Nephron (organoid): ENCODE data around the gene TPPP3.
A peak's percentile ranks its signal among the peaks of the same experiment; 100 is the strongest.

ENCODE experiments used
- H3K27ac Mint-ChIP-seq, 3 experiments: 2 replicates each; pipeline ENCODE4 v1.8.0; 2020; ENCODE audit warnings: mixed read lengths in 3 of 3, mild to moderate bottlenecking in 2 of 3, moderate library complexity in 1 of 3
- H3K27me3 Mint-ChIP-seq: 2 replicates; pipeline ENCODE4 v1.8.0; 2021; ENCODE audit warnings: low read depth, mild to moderate bottlenecking, moderate library complexity, mixed read lengths
- H3K36me3 Mint-ChIP-seq: 2 replicates; pipeline ENCODE4 v1.8.0; 2020; ENCODE audit warnings: low read depth, mixed read lengths
- H3K4me1 Mint-ChIP-seq: 2 replicates; pipeline ENCODE4 v1.8.0; 2020; ENCODE audit warnings: mixed read lengths
- H3K4me3 Mint-ChIP-seq, 3 experiments: 2 replicates each; pipeline ENCODE4 v1.8.0; 2020; ENCODE audit warnings: mild to moderate bottlenecking in 3 of 3, mixed read lengths in 3 of 3, moderate library complexity in 2 of 3
- H3K9me3 Mint-ChIP-seq: 2 replicates; pipeline ENCODE4 v1.8.0; 2020; ENCODE audit warnings: mixed read lengths
- CTCF ChIP-seq, 3 experiments: fragments of 200-600 bp; sonication (generic); IDR thresholded peaks; one replicate each; pipeline ENCODE4 v1.5.0; 2021; ENCODE audit warnings: antibody characterized with exemption in 3 of 3; ENCODE audit not compliant: unreplicated experiment in 3 of 3

TPPP3 gene

GRCh38 chr16:67438098-67438791, 44.9 kb upstream of the TPPP3 start:
- H3K27me3 Mint-ChIP-seq = no peaks in the 10 kb centered on the region
- no peak for TF ChIP-seq CTCF (IDR thresholded peaks at IDR 0.05; ENCODE audit: unreplicated experiment in 3 of 3)
- no peak overlapping the region for H3K4me3 Mint-ChIP-seq
- H3K9me3 Mint-ChIP-seq = no peaks in the 10 kb centered on the region
- peaks cover 25% of the 10 kb centered on the region for H3K36me3 Mint-ChIP-seq
- H3K27ac Mint-ChIP-seq = peak overlapping the region in 1 of 3 experiments; percentile 37
- peaks cover 26% of the 10 kb centered on the region for H3K4me1 Mint-ChIP-seq

DNA sequence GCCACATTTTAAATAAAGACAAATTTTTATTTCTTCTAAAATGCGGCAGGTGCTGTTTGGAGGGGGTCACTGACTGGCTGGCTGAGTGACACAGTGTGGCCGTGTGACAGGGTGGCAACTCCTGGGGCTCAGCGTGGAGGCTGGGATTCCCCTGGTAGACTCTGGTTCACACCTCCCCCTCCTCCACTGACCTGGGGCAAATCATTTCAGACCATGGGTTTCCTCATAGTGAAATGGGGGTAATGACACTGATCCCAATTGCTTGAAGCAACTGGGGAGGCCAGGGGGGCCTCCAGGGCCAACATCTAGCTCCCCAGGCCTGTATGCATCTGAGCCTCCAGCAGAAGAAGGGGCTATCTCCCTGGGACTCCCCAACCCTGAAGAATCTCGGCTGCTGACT, 44.2 kb upstream of the TPPP3 start:
- peaks cover 24% of the 10 kb centered on the region for H3K36me3 Mint-ChIP-seq

DNA sequence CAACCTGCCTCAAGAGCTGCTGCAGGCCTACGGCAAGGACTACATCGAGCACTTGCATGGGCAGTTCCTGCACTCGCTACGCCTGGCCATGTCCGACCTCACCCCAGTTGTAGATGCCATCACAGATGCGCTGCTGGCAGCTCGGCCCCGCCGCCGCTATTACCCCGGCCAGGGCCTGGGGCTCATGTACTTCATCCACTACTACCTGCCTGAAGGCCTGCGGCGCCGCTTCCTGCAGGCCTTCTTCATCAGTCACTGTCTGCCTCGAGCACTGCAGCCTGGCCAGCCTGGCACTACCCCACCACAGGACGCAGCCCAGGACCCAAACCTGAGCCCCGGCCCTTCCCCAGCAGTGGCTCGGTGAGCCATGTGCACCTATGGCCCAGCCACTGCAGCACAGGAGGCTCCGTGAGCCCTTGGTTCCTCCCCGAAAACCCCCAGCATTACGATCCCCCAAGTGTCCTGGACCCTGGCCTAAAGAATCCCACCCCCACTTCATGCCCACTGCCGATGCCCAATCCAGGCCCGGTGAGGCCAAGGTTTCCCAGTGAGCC, 43.4 kb upstream of the TPPP3 start:
- Mint-ChIP-seq H3K27ac (no peak overlapping the region), H3K36me3 (peaks cover 22% of the 10 kb centered on the region), H3K9me3 (no peaks in the 10 kb centered on the region), H3K4me3 (no peak overlapping the region), H3K4me1 (peaks cover 26% of the 10 kb centered on the region), H3K27me3 (peaks cover 5% of the 10 kb centered on the region)
- TF ChIP-seq CTCF (IDR thresholded peaks at IDR 0.05; ENCODE audit: unreplicated experiment in 3 of 3) = no peak

More for the DNA sequence above, 44.2 kb upstream of the TPPP3 start:
- Mint-ChIP-seq H3K4me3 (no peak overlapping the region), H3K4me1 (peaks cover 26% of the 10 kb centered on the region), H3K9me3 (no peaks in the 10 kb centered on the region), H3K27ac (no peak overlapping the region), H3K27me3 (peaks cover under 1% of the 10 kb centered on the region)
- no peak for TF ChIP-seq CTCF (IDR thresholded peaks at IDR 0.05; ENCODE audit: unreplicated experiment in 3 of 3)

GRCh38 chr16:67435758-67436164, 42.5 kb upstream of the TPPP3 start:
- no peaks in the 10 kb centered on the region for H3K9me3 Mint-ChIP-seq
- TF ChIP-seq CTCF (IDR thresholded peaks at IDR 0.05; ENCODE audit: unreplicated experiment in 3 of 3) = no peak
- no peak overlapping the region for H3K27ac Mint-ChIP-seq
- H3K4me1 Mint-ChIP-seq = peaks cover 20% of the 10 kb centered on the region
- H3K27me3 Mint-ChIP-seq = peaks cover 5% of the 10 kb centered on the region
- peaks cover 20% of the 10 kb centered on the region for H3K36me3 Mint-ChIP-seq
- H3K4me3 Mint-ChIP-seq = no peak overlapping the region

- peak overlapping the region; percentile 53 to 76 (median 61) for H3K27ac Mint-ChIP-seq
- H3K4me3 Mint-ChIP-seq = peak overlapping the region in 2 of 3 experiments; percentile 58 to 71
- no peak for TF ChIP-seq CTCF (IDR thresholded peaks at IDR 0.05; ENCODE audit: unreplicated experiment in 3 of 3)
- peaks cover 20% of the 10 kb centered on the region for H3K4me1 Mint-ChIP-seq
- H3K27me3 Mint-ChIP-seq = peaks cover 25% of the 10 kb centered on the region
- H3K9me3 Mint-ChIP-seq = no peaks in the 10 kb centered on the region
- H3K36me3 Mint-ChIP-seq = peaks cover 12% of the 10 kb centered on the region
Measured at GRCh38 chr16:67433131-67433719, 39.9 kb upstream of the TPPP3 start.
